HEK293 (cell line): Measurements from ENCODE around the gene LILRA6.

Source experiments
- MZF1 ChIP-seq: fragments of 450-650 bp; formaldehyde crosslinking; IDR thresholded peaks from 2 replicates; pipeline ENCODE4 v1.5.1; 2017; ENCODE audit warnings: missing biosample characterization, missing genetic modification characterization, borderline replicate concordance
- TRIM28 ChIP-seq: IDR thresholded peaks from 2 replicates; pipeline ENCODE4 v1.6.1; 2011; ENCODE audit warnings: low read length, control low read depth, borderline replicate concordance
- ZNF776 ChIP-seq: fragments of 450-650 bp; formaldehyde crosslinking; IDR thresholded peaks from 2 replicates; pipeline ENCODE4 v1.5.0; 2017; ENCODE audit warnings: missing biosample characterization, missing genetic modification characterization, borderline replicate concordance
- TF ChIP-seq, protein P1 (sequence below): fragments of 450-650 bp; formaldehyde crosslinking; IDR thresholded peaks from 2 replicates; pipeline ENCODE4 v1.5.1; 2016; ENCODE audit warnings: missing biosample characterization, missing genetic modification characterization

DNA sequence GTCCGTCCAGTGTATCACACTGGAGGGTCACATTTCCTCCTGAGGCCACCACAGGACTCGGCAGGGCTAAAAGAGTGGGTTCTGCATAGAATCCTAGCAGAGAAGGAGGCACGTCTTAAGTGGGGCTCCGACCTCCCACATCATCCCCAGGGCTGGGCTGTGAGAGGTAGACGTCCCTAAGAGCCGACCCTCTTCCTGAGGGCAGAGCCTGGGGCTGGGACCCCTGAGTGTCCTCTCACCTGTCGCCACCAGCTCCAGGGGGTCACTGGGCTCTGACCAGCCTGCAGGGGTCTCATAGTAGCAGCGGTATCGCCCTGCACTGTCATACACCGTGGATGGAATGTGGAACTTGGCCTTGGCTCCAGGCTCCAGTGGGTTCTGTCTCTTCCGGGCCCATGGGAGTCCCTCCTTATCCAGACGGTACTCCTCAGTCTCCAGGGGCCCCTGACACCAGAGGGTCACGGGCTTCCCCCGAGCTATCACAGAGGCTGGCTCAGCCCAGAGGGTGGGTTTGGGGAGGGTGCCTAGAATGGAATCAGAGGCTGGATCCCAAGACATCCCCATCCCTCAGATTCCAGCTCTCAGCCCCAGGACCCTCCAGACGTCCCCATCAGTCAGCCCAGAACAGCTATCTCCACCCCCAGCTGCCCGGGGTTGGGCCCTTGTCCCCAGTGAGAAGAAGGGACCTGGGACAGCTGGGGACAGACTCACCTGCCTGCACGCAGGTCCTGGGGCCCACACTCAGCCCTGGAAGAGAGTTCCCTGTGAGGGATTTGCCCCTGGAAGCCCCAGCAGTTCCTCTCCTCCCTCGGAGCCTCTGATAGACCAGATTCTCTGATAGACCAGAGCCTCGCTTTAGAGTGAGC, 13.9 kb upstream of the LILRA6 start:
- TF ChIP-seq, protein P1, sequence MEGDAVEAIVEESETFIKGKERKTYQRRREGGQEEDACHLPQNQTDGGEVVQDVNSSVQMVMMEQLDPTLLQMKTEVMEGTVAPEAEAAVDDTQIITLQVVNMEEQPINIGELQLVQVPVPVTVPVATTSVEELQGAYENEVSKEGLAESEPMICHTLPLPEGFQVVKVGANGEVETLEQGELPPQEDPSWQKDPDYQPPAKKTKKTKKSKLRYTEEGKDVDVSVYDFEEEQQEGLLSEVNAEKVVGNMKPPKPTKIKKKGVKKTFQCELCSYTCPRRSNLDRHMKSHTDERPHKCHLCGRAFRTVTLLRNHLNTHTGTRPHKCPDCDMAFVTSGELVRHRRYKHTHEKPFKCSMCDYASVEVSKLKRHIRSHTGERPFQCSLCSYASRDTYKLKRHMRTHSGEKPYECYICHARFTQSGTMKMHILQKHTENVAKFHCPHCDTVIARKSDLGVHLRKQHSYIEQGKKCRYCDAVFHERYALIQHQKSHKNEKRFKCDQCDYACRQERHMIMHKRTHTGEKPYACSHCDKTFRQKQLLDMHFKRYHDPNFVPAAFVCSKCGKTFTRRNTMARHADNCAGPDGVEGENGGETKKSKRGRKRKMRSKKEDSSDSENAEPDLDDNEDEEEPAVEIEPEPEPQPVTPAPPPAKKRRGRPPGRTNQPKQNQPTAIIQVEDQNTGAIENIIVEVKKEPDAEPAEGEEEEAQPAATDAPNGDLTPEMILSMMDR: no peak
- TF ChIP-seq TRIM28: no peak
- TF ChIP-seq ZNF776 (tag by site-specific recombination): no peak
- TF ChIP-seq MZF1: no peak
